HEK293T (cell line): Measurements from ENCODE around the gene SPTBN5.

Experiments used
- CTCF ChIA-PET: fragments of 350-600 bp; formaldehyde crosslinking; extraction: SDS; loops from one replicate; lab custom pipeline; 2021; ENCODE audit warnings: antibody characterized with exemption, inconsistent platforms; lab: Yijun Ruan, JAX
- POLR2A ChIA-PET: fragments of 350-600 bp; formaldehyde crosslinking; extraction: SDS; loops from one replicate; lab custom pipeline; 2020; ENCODE audit warnings: antibody characterized with exemption, inconsistent platforms; lab: Yijun Ruan, JAX
- DNase-seq: peaks from one replicate; pipeline ENCODE4 v3.0.0; 2012; ENCODE audit warnings: mixed read lengths; ENCODE audit errors: extremely low spot score
- ARNT ChIP-seq: fragments of 450-650 bp; IDR thresholded peaks from 2 replicates; pipeline ENCODE4 v1.6.1; 2017; ENCODE audit warnings: mild to moderate bottlenecking
- BHLHE40 ChIP-seq: fragments of 450-650 bp; IDR thresholded peaks from 2 replicates; pipeline ENCODE4 v1.6.1; 2016; ENCODE audit warnings: mild to moderate bottlenecking, moderate library complexity, borderline replicate concordance
- CTBP1 ChIP-seq: fragments of 450-650 bp; IDR thresholded peaks from 2 replicates; pipeline ENCODE4 v1.6.1; 2016; ENCODE audit warnings: borderline replicate concordance
- ELF4 ChIP-seq: fragments of 450-650 bp; IDR thresholded peaks from 2 replicates; pipeline ENCODE4 v1.6.1; 2017; ENCODE audit warnings: antibody characterized with exemption
- FOXA1 ChIP-seq: fragments of 450-650 bp; IDR thresholded peaks from 2 replicates; pipeline ENCODE4 v1.6.1; 2016; ENCODE audit warnings: mild to moderate bottlenecking
- FOXK2 ChIP-seq: fragments of 450-650 bp; IDR thresholded peaks from 2 replicates; pipeline ENCODE4 v1.6.1; 2016; ENCODE audit warnings: mild to moderate bottlenecking
- FOXM1 ChIP-seq: fragments of 450-650 bp; IDR thresholded peaks from 2 replicates; pipeline ENCODE4 v1.6.1; 2017; ENCODE audit warnings: mild to moderate bottlenecking, borderline replicate concordance
- HDGF ChIP-seq: fragments of 450-650 bp; IDR thresholded peaks from 2 replicates; pipeline ENCODE4 v1.6.1; 2017; ENCODE audit warnings: antibody characterized with exemption, borderline replicate concordance
- L3MBTL2 ChIP-seq: fragments of 450-650 bp; conservative IDR thresholded peaks from 2 replicates; pipeline ENCODE4 v1.6.1; 2016; ENCODE audit warnings: mild to moderate bottlenecking
- LEF1 ChIP-seq: fragments of 450-650 bp; IDR thresholded peaks from 2 replicates; pipeline ENCODE4 v1.6.1; 2017; ENCODE audit warnings: mild to moderate bottlenecking, borderline replicate concordance
- NFRKB ChIP-seq: fragments of 450-650 bp; IDR thresholded peaks from 2 replicates; pipeline ENCODE4 v1.6.1; 2016; ENCODE audit warnings: mild to moderate bottlenecking, moderate library complexity
- PKNOX1 ChIP-seq: fragments of 450-650 bp; IDR thresholded peaks from 2 replicates; pipeline ENCODE4 v1.6.1; 2016
- SP1 ChIP-seq: fragments of 450-650 bp; IDR thresholded peaks from 2 replicates; pipeline ENCODE4 v1.6.1; 2017
- SUZ12 ChIP-seq: fragments of 450-650 bp; IDR thresholded peaks from 2 replicates; pipeline ENCODE4 v1.6.1; 2016; ENCODE audit warnings: mild to moderate bottlenecking
- TARDBP ChIP-seq: fragments of 450-650 bp; IDR thresholded peaks from 2 replicates; pipeline ENCODE4 v1.6.1; 2016
- ZNF384 ChIP-seq: fragments of 450-650 bp; IDR thresholded peaks from 2 replicates; pipeline ENCODE4 v1.6.1; 2016

The SPTBN5 gene

GRCh38 chr15:41842229-41842628 lies 51.6 kb downstream of the SPTBN5 start:
- ChIA-PET POLR2A (no interaction called here), CTCF (no interaction called here)
- no peak for TF ChIP-seq ARNT
- TF ChIP-seq LEF1, result no peak
- no peak for TF ChIP-seq SUZ12
- TF ChIP-seq FOXA1, result no peak
- no peak for TF ChIP-seq NFRKB
- no peak for TF ChIP-seq FOXM1
- TF ChIP-seq ELF4, result no peak
- TF ChIP-seq FOXK2, result no peak
- TF ChIP-seq BHLHE40, result no peak
- TF ChIP-seq CTBP1, result no peak
- no peak for TF ChIP-seq SP1
- no peak for TF ChIP-seq PKNOX1
- TF ChIP-seq L3MBTL2, result no peak
- no peak for TF ChIP-seq HDGF
- no peak for TF ChIP-seq ZNF384
- no peak for DNase-seq

- DNase-seq, result no peak
- no peak for TF ChIP-seq FOXM1
- TF ChIP-seq ARNT, result no peak
- no peak for TF ChIP-seq SP1
- no peak for TF ChIP-seq TARDBP
- TF ChIP-seq HDGF, result no peak
- no peak for TF ChIP-seq CTBP1
- TF ChIP-seq NFRKB, result no peak
- no peak for TF ChIP-seq BHLHE40
- TF ChIP-seq FOXK2, result no peak
- TF ChIP-seq SUZ12, result no peak
- no peak for TF ChIP-seq PKNOX1
- TF ChIP-seq ELF4, result no peak
- no peak for TF ChIP-seq L3MBTL2
- TF ChIP-seq ZNF384, result no peak
- TF ChIP-seq LEF1, result no peak
- TF ChIP-seq FOXA1, result no peak
- POLR2A ChIA-PET, result no interaction called here
- CTCF ChIA-PET, result no interaction called here
These were observed 52.7 kb downstream of the SPTBN5 start for GRCh38 chr15:41841131-41841530.

GRCh38 chr15:41840673-41841072 lies 53.2 kb downstream of the SPTBN5 start:
- no peak for DNase-seq
- TF ChIP-seq SUZ12 (no peak), HDGF (no peak), FOXA1 (no peak), L3MBTL2 (no peak), BHLHE40 (no peak), SP1 (no peak)
- POLR2A ChIA-PET, result no interaction called here
- CTCF ChIA-PET, result no interaction called here

- CTCF ChIA-PET, result interaction anchor here (1.4 kb wide), 1 partner anchor 29 kb away, joined by 3 read pairs; no protein-coding TSS in a partner anchor
- no peak for DNase-seq
- no peak for TF ChIP-seq NFRKB
- TF ChIP-seq L3MBTL2, result no peak
- TF ChIP-seq SUZ12, result no peak
- no peak for TF ChIP-seq FOXM1
- TF ChIP-seq TARDBP, result no peak
- no peak for TF ChIP-seq ELF4
- no peak for TF ChIP-seq FOXK2
- TF ChIP-seq PKNOX1, result no peak
- TF ChIP-seq LEF1, result no peak
- TF ChIP-seq BHLHE40, result no peak
- TF ChIP-seq ARNT, result no peak
- TF ChIP-seq HDGF, result no peak
- POLR2A ChIA-PET, result no interaction called here
These were observed 53.9 kb downstream of the SPTBN5 start for GRCh38 chr15:41839781-41840491.

GRCh38 chr15:41838400-41838897 lies 55.4 kb downstream of the SPTBN5 start, which contains the start of gene PLA2G4B:
TSS of gene PLA2G4B (plus strand) at chr15:41838847. CDS start at chr15:41838914, 67 bp downstream.
- no peak for DNase-seq
- POLR2A ChIA-PET, result no interaction called here
- CTCF ChIA-PET, result interaction anchor here (1.4 kb wide), 1 partner anchor 31 kb away, joined by 3 read pairs; no protein-coding TSS in a partner anchor

More at GRCh38 chr15:41838400-41838897, 55.4 kb downstream of the SPTBN5 start, which contains the start of gene PLA2G4B:
- TF ChIP-seq NFRKB, result no peak
- no peak for TF ChIP-seq ZNF384
- no peak for TF ChIP-seq CTBP1
- no peak for TF ChIP-seq FOXK2
- no peak for TF ChIP-seq L3MBTL2
- TF ChIP-seq ARNT, result no peak
- no peak for TF ChIP-seq FOXA1
